Measurements from ENCODE around the gene C2.
A peak's percentile ranks its signal among the peaks of the same experiment; 100 is the strongest.
"Not testable (repeated sequence)": the region's sequence is repeated elsewhere in the genome, so short reads cannot be mapped to it uniquely, and the experiment has no call there.

C2 gene

GRCh38 chr6:31930962-31931361 is 3.4 kb downstream of the C2 start:
- DNase-seq: no peak

GRCh38 chr6:31932137-31932536 is 4.6 kb downstream of the C2 start:
- not testable (repeated sequence) for DNase-seq

- DNase-seq: no peak
Observed at GRCh38 chr6:31933537-31933936, 6.0 kb downstream of the C2 start.

GRCh38 chr6:31935021-31935420 is 7.5 kb downstream of the C2 start:
- DNase-seq: no peak

- no peak for DNase-seq
Observed at GRCh38 chr6:31935823-31936222, 8.3 kb downstream of the C2 start.

- peak; percentile 38 for DNase-seq
Observed at GRCh38 chr6:31940256-31940664, 12.7 kb downstream of the C2 start.

GRCh38 chr6:31943742-31944141 is 16.2 kb downstream of the C2 start:
- no peak for DNase-seq

- DNase-seq: no peak
Observed at GRCh38 chr6:31945154-31945506, 17.6 kb downstream of the C2 start.

- DNase-seq: no peak
Observed at GRCh38 chr6:31945507-31946369, 18.2 kb downstream of the C2 start, which contains the start of gene CFB. Gene CFB, plus strand, starts transcription at chr6:31946095. Its CDS starts 127 bp downstream, at chr6:31946222.

- DNase-seq: no peak
Observed at GRCh38 chr6:31946370-31946885, 18.9 kb downstream of the C2 start.

GRCh38 chr6:31947070-31947675 is 19.7 kb downstream of the C2 start:
- no peak for DNase-seq

GRCh38 chr6:31947864-31948263 is 20.3 kb downstream of the C2 start:
- DNase-seq: no peak

- DNase-seq: no peak
Observed at GRCh38 chr6:31948306-31948705, 20.8 kb downstream of the C2 start.

GRCh38 chr6:31948753-31949413 is 21.4 kb downstream of the C2 start:
- DNase-seq: no peak

- no peak for DNase-seq
Observed at GRCh38 chr6:31949926-31950548, 22.5 kb downstream of the C2 start.

GRCh38 chr6:31952140-31952805 is 24.8 kb downstream of the C2 start:
- peak; percentile 15 for DNase-seq

GRCh38 chr6:31952890-31953289 is 25.4 kb downstream of the C2 start:
- DNase-seq: no peak

- DNase-seq: no peak
Observed at GRCh38 chr6:31954511-31954910, 27.0 kb downstream of the C2 start.

- no peak for DNase-seq
Observed at GRCh38 chr6:31956796-31957195, 29.3 kb downstream of the C2 start.

- DNase-seq: no peak
Observed at GRCh38 chr6:31958412-31958740, 30.9 kb downstream of the C2 start.

- DNase-seq: peak; percentile 99
Observed at GRCh38 chr6:31958741-31959739, 31.5 kb downstream of the C2 start, which contains the start of the genes NELFE and SKIC2. Gene NELFE, minus strand, starts transcription at chr6:31958971. Its CDS starts 525 bp downstream, at chr6:31958446. Gene SKIC2, plus strand, starts transcription at chr6:31959175. Its CDS starts 18 bp downstream, at chr6:31959193.

Data from NCI-H2171 treated with DMSO at 0.1 percent for 48 hours (cell line).